ENCODE data around the gene TTC1. TPM values are rescaled to one million over a fixed set of nuclear protein-coding genes. Genes with fewer than 3 reads are reported as not detected.

The TTC1 gene
- total RNA-seq, 4 donors from 2014 or later = 45.4 to 59.4 (median 49.8) TPM

GRCh38 chr5:160108124-160108523 is 99.2 kb downstream of the TTC1 start:
- peaks cover 2 to 25% (median 21%) of the 10 kb centered on the region in 4 donors for H3K4me1 ChIP-seq
- WGBS = 93% methylated on average over 2 of the region's 2 CpGs
- H3K9me3 ChIP-seq = no peaks in the 10 kb centered on the region
- intact Hi-C loops (cut with DNase I) = no loop called here
- H3K36me3 ChIP-seq = peaks cover 0 to 46% (median 20%) of the 10 kb centered on the region in 4 donors
- no peak overlapping the region for H3K4me3 ChIP-seq
- DNase-seq (ENCODE audit: extremely low spot score) = no peak
- no peak for TF ChIP-seq EP300 (IDR thresholded peaks at IDR 0.05)
- no peak for TF ChIP-seq POLR2A (IDR thresholded peaks at IDR 0.05; ENCODE audit: low read depth)
- no peak for TF ChIP-seq CTCF (IDR thresholded peaks at IDR 0.05)
- no peak for TF ChIP-seq POLR2AphosphoS5 (IDR thresholded peaks at IDR 0.05)
- H3K27me3 ChIP-seq = no peaks in the 10 kb centered on the region
- no peak overlapping the region for H3K27ac ChIP-seq (replicated peaks in 1 of 4)

Small RNA genes within 50 kb of the gene (small RNA-seq; reads per million reads assigned to genes)
- 0 reads per million in 3 donors for gene RF00019

Other genes starting within 250 kb of the TTC1 start
- 1 to 10 TPM; 1.7 to 3.2 (median 2.6) TPM for gene ADRA1B, start 92.7 kb upstream of the TTC1 start, total RNA-seq
- gene PWWP2A, start 110.3 kb downstream of the TTC1 start, total RNA-seq = 10 to 100 TPM; 17.2 to 30.3 (median 24.2) TPM
- gene FABP6, start 220.4 kb downstream of the TTC1 start, total RNA-seq = not detected

All from esophagus muscularis mucosa (tissue), 4 donors.